Type B pancreatic cell (in vitro differentiated cells): ENCODE data around the gene YDJC. TPM values are rescaled to one million over a fixed set of nuclear protein-coding genes. Genes with fewer than 3 reads are reported as not detected.

Experiments used
- DNase-seq: peaks from one replicate; pipeline ENCODE4 v3.0.0; 2021; ENCODE audit warnings: mixed read lengths; ENCODE audit not compliant: unreplicated experiment; ENCODE audit errors: extremely low spot score
- H3K27ac Mint-ChIP-seq: 2 replicates; pipeline ENCODE4 v1.8.0; 2021; ENCODE audit warnings: mild to moderate bottlenecking, mixed read lengths
- H3K27me3 Mint-ChIP-seq: 2 replicates; pipeline ENCODE4 v1.8.0; 2021; ENCODE audit warnings: mixed read lengths
- H3K36me3 Mint-ChIP-seq: 2 replicates; pipeline ENCODE4 v1.8.0; 2021; ENCODE audit warnings: mixed read lengths
- H3K4me1 Mint-ChIP-seq: one replicate; pipeline ENCODE4 v1.8.0; 2021; ENCODE audit warnings: mixed read lengths; ENCODE audit not compliant: unreplicated experiment
- H3K4me3 Mint-ChIP-seq: 2 replicates; pipeline ENCODE4 v1.8.0; 2021; ENCODE audit warnings: mild to moderate bottlenecking, mixed read lengths
- H3K9me3 Mint-ChIP-seq: 2 replicates; pipeline ENCODE4 v1.8.0; 2021; ENCODE audit warnings: mixed read lengths
- CTCF ChIP-seq: fragments of 200-600 bp; sonication (generic); conservative IDR thresholded peaks from 2 replicates; pipeline ENCODE4 v1.5.0; 2021; ENCODE audit warnings: antibody characterized with exemption, mild to moderate bottlenecking
- total RNA-seq: library from RNA; stranded (reverse); gene quantifications from 2 replicates; pipeline ENCODE4 v1.2.1, GENCODE V29; 2021; ENCODE audit warnings: low replicate concordance

YDJC gene
- total RNA-seq, 1 donor from 2014 or later: 20.7 TPM

GRCh38 chr22:21624880-21625791, 4.7 kb downstream of the YDJC start:
- H3K4me3 Mint-ChIP-seq: no peak overlapping the region
- H3K4me1 Mint-ChIP-seq: peaks cover 44% of the 10 kb centered on the region
- H3K36me3 Mint-ChIP-seq: peaks cover 12% of the 10 kb centered on the region
- no peaks in the 10 kb centered on the region for H3K27me3 Mint-ChIP-seq
- DNase-seq: no peak
- H3K9me3 Mint-ChIP-seq: no peaks in the 10 kb centered on the region
- H3K27ac Mint-ChIP-seq: peak overlapping the region; percentile 55
- TF ChIP-seq CTCF: no peak

GRCh38 chr22:21624120-21624879, 5.5 kb downstream of the YDJC start:
- Mint-ChIP-seq H3K27ac (peak overlapping the region; percentile 55), H3K9me3 (no peaks in the 10 kb centered on the region), H3K27me3 (no peaks in the 10 kb centered on the region), H3K36me3 (peaks cover 12% of the 10 kb centered on the region), H3K4me1 (peaks cover 46% of the 10 kb centered on the region), H3K4me3 (no peak overlapping the region)
- DNase-seq: no peak
- peak; percentile 65 for TF ChIP-seq CTCF

- Mint-ChIP-seq H3K27ac (no peak overlapping the region), H3K4me1 (peaks cover 46% of the 10 kb centered on the region)
Measured at GRCh38 chr22:21623648-21623970, 6.2 kb downstream of the YDJC start.

GRCh38 chr22:21622919-21623647, 6.7 kb downstream of the YDJC start:
- Mint-ChIP-seq H3K27ac (peak overlapping the region; percentile 42), H3K4me3 (no peak overlapping the region), H3K9me3 (no peaks in the 10 kb centered on the region), H3K36me3 (peaks cover 9% of the 10 kb centered on the region), H3K4me1 (peaks cover 42% of the 10 kb centered on the region), H3K27me3 (no peaks in the 10 kb centered on the region)
- DNase-seq: no peak
- TF ChIP-seq CTCF: no peak

More at GRCh38 chr22:21623648-21623970, 6.2 kb downstream of the YDJC start:
- peaks cover 12% of the 10 kb centered on the region for H3K36me3 Mint-ChIP-seq
- no peak overlapping the region for H3K4me3 Mint-ChIP-seq
- H3K9me3 Mint-ChIP-seq: no peaks in the 10 kb centered on the region
- no peak for TF ChIP-seq CTCF
- no peaks in the 10 kb centered on the region for H3K27me3 Mint-ChIP-seq
- no peak for DNase-seq
